OCI-LY3 (cell line): ENCODE data around the gene HMG20A.

Experiments
- H2AFZ ChIP-seq: fragments of 200-600, 300-600 bp; shearing (Covaris generic); 2 replicates; pipeline ENCODE4 v1.6.0; 2014; ENCODE audit warnings: antibody characterized with exemption, low read depth, low read length
- H3K27ac ChIP-seq: fragments of 200-600, 300-600 bp; sonication (generic); 2 replicates; pipeline ENCODE4 v1.5.1; 2014; ENCODE audit warnings: mild to moderate bottlenecking, low read length, moderate library complexity, mixed read lengths
- H3K27me3 ChIP-seq: fragments of 200-600, 300-600 bp; sonication (generic); 2 replicates; pipeline ENCODE4 v1.6.1; 2014; ENCODE audit warnings: low read depth, low read length, mixed read lengths
- H3K36me3 ChIP-seq: fragments of 200-600, 300-600 bp; sonication (generic); replicated peaks from 2 replicates; pipeline ENCODE3; 2014; ENCODE audit warnings: low read depth, low read length, mixed read lengths
- H3K4me1 ChIP-seq: fragments of 300-600, 200-600 bp; sonication (generic); 2 replicates; pipeline ENCODE4 v1.6.1; 2014; ENCODE audit warnings: low read length, mixed read lengths
- H3K4me2 ChIP-seq: fragments of 200-600, 300-600 bp; sonication (generic); 2 replicates; pipeline ENCODE4 v1.6.1; 2014; ENCODE audit warnings: low read length, mixed read lengths
- H3K4me3 ChIP-seq: fragments of 300-600, 200-600 bp; sonication (generic); 2 replicates; pipeline ENCODE4 v1.5.1; 2014; ENCODE audit warnings: antibody characterized with exemption, mild to moderate bottlenecking, low read length, moderate library complexity
- H3K79me2 ChIP-seq: fragments of 300-600, 200-600 bp; shearing (Covaris generic); 2 replicates; pipeline ENCODE4 v1.6.1; 2014; ENCODE audit warnings: mild to moderate bottlenecking, low read length, mixed read lengths
- H3K9ac ChIP-seq: fragments of 300-600, 200-600 bp; shearing (Covaris generic); 2 replicates; pipeline ENCODE4 v1.6.0; 2014; ENCODE audit warnings: mild to moderate bottlenecking, low read length, moderate library complexity
- H3K9me3 ChIP-seq: fragments of 200-600, 300-600 bp; shearing (Covaris generic); 2 replicates; pipeline ENCODE4 v1.6.1; 2014; ENCODE audit warnings: low read length, mixed read lengths; ENCODE audit not compliant: insufficient read depth
- H4K20me1 ChIP-seq: fragments of 200-600, 300-600 bp; sonication (generic); 2 replicates; pipeline ENCODE4 v1.6.1; 2016; ENCODE audit warnings: low read length, mixed read lengths; ENCODE audit not compliant: insufficient read depth
- CTCF ChIP-seq: fragments of 200-600, 300-600 bp; sonication (generic); IDR thresholded peaks from 2 replicates; pipeline ENCODE4 v1.5.1; 2014; ENCODE audit warnings: antibody characterized with exemption, low read length, low read depth
- EZH2phosphoT487 ChIP-seq: fragments of 200-600 bp; shearing (Covaris generic); IDR thresholded peaks from 2 replicates; pipeline ENCODE4 v1.6.1; 2018; ENCODE audit warnings: antibody characterized with exemption, mixed run types, low read depth

The HMG20A gene

GRCh38 chr15:77430213-77430612 lies 9.5 kb downstream of the HMG20A start:
- Histone ChIP-seq H3K27ac (no peak overlapping the region), H3K9ac (no peak overlapping the region), H3K4me2 (peak overlapping the region; percentile 17), H2AFZ (no peak overlapping the region), H3K9me3 (no peaks in the 10 kb centered on the region), H3K27me3 (no peaks in the 10 kb centered on the region), H3K36me3 (no peaks in the 10 kb centered on the region), H3K4me1 (peaks cover 9% of the 10 kb centered on the region), H3K4me3 (no peak overlapping the region), H4K20me1 (peaks cover 31% of the 10 kb centered on the region; the same call in 1 of the 2 replicates), H3K79me2 (peaks cover 52% of the 10 kb centered on the region)
- TF ChIP-seq CTCF (no peak), EZH2phosphoT487 (no peak)

- Histone ChIP-seq H3K27ac (no peak overlapping the region), H3K9ac (no peak overlapping the region), H2AFZ (no peak overlapping the region), H3K9me3 (no peaks in the 10 kb centered on the region), H3K4me2 (no peak overlapping the region), H3K4me1 (peaks cover 10% of the 10 kb centered on the region), H3K36me3 (no peaks in the 10 kb centered on the region), H3K79me2 (peaks cover 47% of the 10 kb centered on the region), H4K20me1 (peaks cover 33% of the 10 kb centered on the region), H3K4me3 (no peak overlapping the region), H3K27me3 (no peaks in the 10 kb centered on the region)
- TF ChIP-seq CTCF (no peak), EZH2phosphoT487 (no peak)
Measured at GRCh38 chr15:77430652-77431051, 10.0 kb downstream of the HMG20A start.

- no peak overlapping the region for H3K27ac ChIP-seq
- H3K4me3 ChIP-seq, result no peak overlapping the region
- H3K4me2 ChIP-seq, result peak overlapping the region; percentile 38
- H3K9me3 ChIP-seq, result no peaks in the 10 kb centered on the region
- H3K9ac ChIP-seq, result no peak overlapping the region
- no peaks in the 10 kb centered on the region for H3K36me3 ChIP-seq
- peaks cover 20% of the 10 kb centered on the region for H3K4me1 ChIP-seq
- H3K27me3 ChIP-seq, result no peaks in the 10 kb centered on the region
- H3K79me2 ChIP-seq, result peaks cover 24% of the 10 kb centered on the region; the same call in 1 of the 2 replicates
- no peak overlapping the region for H2AFZ ChIP-seq
- no peak for TF ChIP-seq CTCF
- no peak for TF ChIP-seq EZH2phosphoT487
- peaks cover 24% of the 10 kb centered on the region for H4K20me1 ChIP-seq
Measured at GRCh38 chr15:77436822-77437221, 16.1 kb downstream of the HMG20A start.

DNA sequence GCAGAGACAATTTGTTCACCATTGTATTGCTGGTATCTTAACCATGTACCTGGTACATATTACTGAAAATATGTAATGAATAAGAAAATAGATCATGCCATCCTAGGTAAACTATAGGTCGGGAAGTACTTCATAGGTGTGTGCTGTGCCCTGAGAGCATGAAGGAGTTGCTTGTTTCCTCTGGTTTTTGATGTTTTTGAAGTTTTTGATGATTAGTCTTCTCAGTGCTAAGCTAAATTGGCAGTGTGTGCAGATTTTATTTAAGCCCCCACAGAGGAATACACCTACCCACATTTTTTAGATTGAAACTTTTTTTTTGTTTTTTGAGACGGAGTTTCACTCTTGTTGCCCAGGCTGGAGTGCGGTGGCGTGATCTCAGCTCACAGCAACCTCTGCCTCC lies 16.6 kb downstream of the HMG20A start:
- H3K27me3 ChIP-seq, result no peaks in the 10 kb centered on the region
- no peak overlapping the region for H3K4me3 ChIP-seq
- H3K9me3 ChIP-seq, result no peaks in the 10 kb centered on the region
- no peak for TF ChIP-seq CTCF
- no peak for TF ChIP-seq EZH2phosphoT487
- no peak overlapping the region for H3K27ac ChIP-seq
- H2AFZ ChIP-seq, result no peak overlapping the region
- H3K4me1 ChIP-seq, result peaks cover 24% of the 10 kb centered on the region
- peaks cover 24% of the 10 kb centered on the region for H4K20me1 ChIP-seq
- no peak overlapping the region for H3K9ac ChIP-seq
- peak overlapping the region; percentile 38; the same call in 1 of the 2 replicates for H3K4me2 ChIP-seq
- peaks cover 23% of the 10 kb centered on the region; the same call in 1 of the 2 replicates for H3K79me2 ChIP-seq
- H3K36me3 ChIP-seq, result no peaks in the 10 kb centered on the region
